Measurements from ENCODE around the gene GADD45B.

GRCh38 chr19:2527686-2528085 lies 51.8 kb downstream of the GADD45B start:
- TF ChIP-seq CTCF (IDR thresholded peaks at IDR 0.05; ENCODE audit: insufficient read depth, low read length, poor library complexity, severe bottlenecking) (no peak), EZH2phosphoT487 (conservative IDR thresholded peaks at IDR 0.05; ENCODE audit: low read length) (no peak)
